Colonic mucosa (tissue), 4 donors: ENCODE data around the gene FAAP20. TPM values are rescaled to one million over a fixed set of nuclear protein-coding genes. Genes with fewer than 3 reads are reported as not detected.

ENCODE experiments used
- DNase-seq: peaks from one replicate; pipeline ENCODE4 v3.0.0-alpha.2; 2020
- H3K27ac ChIP-seq: fragments of 200-600 bp; one replicate; pipeline ENCODE4 v1.8.0; 2021
- H3K27me3 ChIP-seq: fragments of 200-600 bp; one replicate; pipeline ENCODE4 v1.8.0; 2021
- H3K36me3 ChIP-seq: fragments of 200-600 bp; one replicate; pipeline ENCODE4 v1.8.0; 2021
- H3K4me1 ChIP-seq: fragments of 200-600 bp; one replicate; pipeline ENCODE4 v1.8.0; 2021; ENCODE audit warnings: mild to moderate bottlenecking
- H3K4me3 ChIP-seq: fragments of 200-600 bp; one replicate; pipeline ENCODE4 v1.8.0; 2021
- H3K9ac ChIP-seq, 2 donors: one replicate each; pipeline ENCODE4 v1.7.0; 2013; ENCODE audit warnings: control low read depth in 2 of 2, low read depth in 2 of 2, low read length in 2 of 2
- H3K9me3 ChIP-seq: fragments of 200-600 bp; one replicate; pipeline ENCODE4 v1.8.0; 2021
- CTCF ChIP-seq: fragments of 200-600 bp; IDR thresholded peaks from one replicate; pipeline ENCODE4 v1.8.0; 2022; ENCODE audit warnings: antibody characterized with exemption, mild to moderate bottlenecking
- intact Hi-C: fragments of 100-400 bp; cut with DNase I; formaldehyde crosslinking; loops from one replicate; pipeline ENCODE4 v1.14.1; 2022
- total RNA-seq, 2 donors: library from RNA; stranded (reverse); fragmentation: NEBNext Ultra II Directional in 1 of 2; extraction: Animal tissue kit (Norgen Biotek cat#: 25700) in 1 of 2; gene quantifications; one replicate each; pipeline ENCODE4 v1.2.1, GENCODE V29; 2021
- donor health status: healthy.
- donor health status: DM: no; HTN: no; CAD: no.
- donor health status: DM: no; HTN: no; CAD: no.

Gene FAAP20
- total RNA-seq, 2 donors from 2014 or later = 29.9 to 53.7 TPM

DNA sequence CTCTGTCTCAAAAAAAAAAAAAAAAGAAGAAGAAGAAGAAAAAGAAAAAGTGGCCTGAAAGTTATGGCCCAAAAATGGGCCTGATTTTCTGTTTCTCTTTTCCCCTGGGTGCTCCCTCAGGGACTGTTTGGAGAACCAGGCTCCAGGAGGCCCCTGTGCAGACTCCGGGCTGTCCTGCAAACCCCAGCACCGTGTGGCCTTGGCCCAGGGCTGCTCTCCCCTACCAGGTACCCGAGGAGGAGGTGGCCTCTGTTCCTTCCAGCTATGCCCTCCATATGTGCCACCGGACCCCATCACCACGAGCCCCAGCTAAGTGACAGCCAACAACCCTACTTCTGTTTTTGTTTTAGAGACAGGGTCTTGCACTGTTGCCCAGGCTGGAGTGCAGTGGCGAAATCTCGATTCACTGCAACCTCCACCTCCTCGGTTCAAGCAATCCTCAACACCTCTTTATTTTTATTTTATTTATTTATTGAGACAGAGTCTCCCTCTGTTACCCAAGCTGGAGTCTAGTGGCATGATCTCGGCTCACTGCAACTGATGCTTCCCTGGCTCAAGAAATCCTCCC is 7.5 kb upstream of the FAAP20 start:
- Histone ChIP-seq H3K36me3 (no peaks in the 10 kb centered on the region), H3K27me3 (no peaks in the 10 kb centered on the region), H3K4me1 (peaks cover 12% of the 10 kb centered on the region), H3K4me3 (no peak overlapping the region), H3K27ac (no peak overlapping the region), H3K9ac (no peak overlapping the region), H3K9me3 (no peaks in the 10 kb centered on the region)
- no peak for DNase-seq
- intact Hi-C loops = no loop called here
- TF ChIP-seq CTCF = no peak

DNA sequence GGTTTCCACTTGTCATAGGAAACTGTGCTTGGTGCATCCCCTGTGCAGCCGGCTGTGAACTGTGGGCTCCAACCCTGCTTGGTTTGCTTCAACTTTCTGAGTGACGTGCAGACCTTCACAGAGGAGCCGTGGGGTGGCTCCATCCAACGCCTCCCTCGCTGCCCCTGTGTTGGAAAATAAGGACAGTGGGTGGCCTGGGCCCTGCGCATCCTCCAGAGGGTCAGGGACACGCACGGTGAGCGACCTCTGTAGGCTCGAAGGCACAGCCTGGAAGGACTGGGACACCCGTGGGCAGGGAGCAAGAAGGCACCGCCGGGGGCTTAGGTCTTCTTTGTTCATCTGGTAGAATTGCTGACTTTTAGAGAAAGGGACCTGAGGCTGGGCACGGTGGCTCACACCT is 6.5 kb upstream of the FAAP20 start:
- intact Hi-C loops = no loop called here
- TF ChIP-seq CTCF = no peak

DNA sequence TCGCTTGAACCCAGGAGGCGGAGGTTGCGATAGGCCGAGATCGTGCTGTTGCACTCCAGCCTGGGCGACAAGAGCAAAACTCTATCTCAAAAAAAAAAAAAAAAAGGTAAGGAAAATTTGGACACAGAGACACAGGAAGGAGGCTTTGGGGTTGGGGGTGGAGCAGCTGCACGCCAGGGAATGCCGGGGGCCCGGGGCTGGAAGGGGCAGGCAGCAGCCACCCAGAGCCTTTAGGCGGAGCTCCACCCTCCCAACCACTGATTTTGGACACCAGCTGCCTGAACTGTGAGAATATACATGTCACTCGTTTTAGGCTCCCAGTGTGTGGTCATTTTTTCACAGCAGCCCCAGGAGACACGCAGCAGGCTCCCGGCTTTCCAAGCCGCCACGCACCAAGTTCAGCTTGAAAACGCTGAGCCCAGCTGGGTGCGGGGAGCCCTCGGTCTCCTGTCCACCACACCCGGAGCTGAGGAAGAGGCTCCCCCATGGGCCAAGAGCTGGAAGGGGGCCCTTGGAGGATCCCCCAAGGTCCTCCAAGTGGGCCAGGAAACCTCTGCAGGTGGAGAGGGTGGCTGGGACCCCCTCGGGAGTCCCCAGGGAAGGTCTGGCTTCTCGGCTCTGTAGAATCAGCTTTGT is 5.9 kb upstream of the FAAP20 start:
- Histone ChIP-seq H3K36me3 (no peaks in the 10 kb centered on the region), H3K27me3 (no peaks in the 10 kb centered on the region), H3K4me3 (no peak overlapping the region), H3K9me3 (no peaks in the 10 kb centered on the region), H3K27ac (no peak overlapping the region), H3K9ac (no peak overlapping the region), H3K4me1 (peaks cover 17% of the 10 kb centered on the region)
- TF ChIP-seq CTCF = no peak
- no peak for DNase-seq
- intact Hi-C loops = no loop called here

More for the DNA sequence above, 6.5 kb upstream of the FAAP20 start:
- H3K9me3 ChIP-seq = no peaks in the 10 kb centered on the region
- no peaks in the 10 kb centered on the region for H3K36me3 ChIP-seq
- H3K27me3 ChIP-seq = no peaks in the 10 kb centered on the region
- DNase-seq = no peak
- H3K4me1 ChIP-seq = peaks cover 12% of the 10 kb centered on the region
- H3K9ac ChIP-seq = no peak overlapping the region
- no peak overlapping the region for H3K4me3 ChIP-seq
- H3K27ac ChIP-seq = no peak overlapping the region

GRCh38 chr1:2199042-2199810 is 4.7 kb upstream of the FAAP20 start:
- peak; percentile 95 for DNase-seq
- Histone ChIP-seq H3K27me3 (no peaks in the 10 kb centered on the region), H3K27ac (peak overlapping the region; percentile 83), H3K9me3 (no peaks in the 10 kb centered on the region), H3K9ac (peak overlapping the region; percentile 70 to 81), H3K4me1 (peaks cover 18% of the 10 kb centered on the region), H3K4me3 (peak overlapping the region; percentile 39), H3K36me3 (no peaks in the 10 kb centered on the region)
- no peak for TF ChIP-seq CTCF
- intact Hi-C loops = loop anchor here (10.0 kb wide), 1 partner anchor 446 kb away; no protein-coding TSS in a partner anchor

- intact Hi-C loops = loop anchor here (10.0 kb wide), 1 partner anchor 446 kb away; no protein-coding TSS in a partner anchor
- TF ChIP-seq CTCF = no peak
- Histone ChIP-seq H3K9me3 (no peaks in the 10 kb centered on the region), H3K4me1 (peaks cover 19% of the 10 kb centered on the region), H3K27me3 (no peaks in the 10 kb centered on the region), H3K36me3 (no peaks in the 10 kb centered on the region), H3K4me3 (no peak overlapping the region), H3K27ac (peak overlapping the region; percentile 83), H3K9ac (peak overlapping the region; percentile 54 to 74)
- DNase-seq = peak; percentile 69
Observed at GRCh38 chr1:2198571-2198970, 4.0 kb upstream of the FAAP20 start.
